MCF 10A (cell line): ENCODE measurements around the gene SEC63. TPM values are rescaled to one million over a fixed set of nuclear protein-coding genes. Genes with fewer than 3 reads are reported as not detected.

Experiments used
- Bru-seq: library from RNA; stranded (reverse); fragments of 400-500 nt; gene quantifications from one replicate; lab custom pipeline; 2021; lab: Mats Ljungman, UMichigan
- BruChase-seq, 2 experiments: library from RNA; stranded (reverse); fragments of 400-500 nt; gene quantifications; one replicate each; lab custom pipeline; 2021; lab: Mats Ljungman, UMichigan
- BruUV-seq: library from RNA; stranded (reverse); fragments of 400-500 nt; replicated peaks from 2 replicates; lab custom pipeline; 2021; lab: Mats Ljungman, UMichigan
- CTCF ChIA-PET: fragments of 300-600 bp; sonication (Branson Sonifier 250); formaldehyde crosslinking; extraction: SDS; loops from one replicate; lab custom pipeline; 2021; ENCODE audit warnings: antibody characterized with exemption, inconsistent platforms; lab: Yijun Ruan, JAX
- POLR2A ChIA-PET: fragments of 300-600, 350-650 bp; sonication (Branson Sonifier 250); formaldehyde crosslinking; extraction: SDS; loops from one replicate; lab custom pipeline; 2020; ENCODE audit warnings: antibody characterized with exemption, inconsistent platforms; lab: Yijun Ruan, JAX
- DNase-seq: peaks from one replicate; pipeline ENCODE4 v3.0.0-alpha.2; 2018; ENCODE audit not compliant: unreplicated experiment
- H3K27ac Mint-ChIP-seq: one replicate; pipeline ENCODE4 v1.8.0; 2022; ENCODE audit warnings: mild to moderate bottlenecking, low read depth, mixed read lengths; ENCODE audit not compliant: unreplicated experiment
- H3K27me3 Mint-ChIP-seq: one replicate; pipeline ENCODE4 v1.8.0; 2022; ENCODE audit warnings: mixed read lengths; ENCODE audit not compliant: insufficient read depth, unreplicated experiment
- H3K36me3 Mint-ChIP-seq: one replicate; pipeline ENCODE4 v1.8.0; 2022; ENCODE audit warnings: mild to moderate bottlenecking, moderate library complexity, mixed read lengths; ENCODE audit not compliant: insufficient read depth, unreplicated experiment
- H3K4me1 Mint-ChIP-seq: one replicate; pipeline ENCODE4 v1.8.0; 2022; ENCODE audit warnings: mixed read lengths; ENCODE audit not compliant: insufficient read depth, unreplicated experiment
- H3K4me3 Mint-ChIP-seq: one replicate; pipeline ENCODE4 v1.8.0; 2022; ENCODE audit warnings: mild to moderate bottlenecking, moderate library complexity, mixed read lengths; ENCODE audit not compliant: unreplicated experiment
- H3K9me3 Mint-ChIP-seq: one replicate; pipeline ENCODE4 v1.8.0; 2022; ENCODE audit warnings: mixed read lengths; ENCODE audit not compliant: unreplicated experiment
- CTCF ChIP-seq: fragments of 200-600 bp; IDR thresholded peaks from one replicate; pipeline ENCODE4 v1.8.0; 2022; ENCODE audit warnings: antibody characterized with exemption, mild to moderate bottlenecking; ENCODE audit not compliant: unreplicated experiment
- intact Hi-C: fragments of 100-400 bp; cut with micrococcal nuclease; formaldehyde crosslinking; loops from 2 replicates; pipeline ENCODE4 v1.14.1; 2022
- long read RNA-seq: library from polyadenylated mRNA; stranded (forward); transcript quantifications from one replicate; pipeline ENCODE4 v2.0.0, GENCODE V29; 2022
- total RNA-seq: library from RNA; stranded (reverse); gene quantifications from 2 replicates; pipeline ENCODE4 v1.2.3, GENCODE V29; 2022

SEC63 gene
- 204 and 264 TPM in 2 replicates for total RNA-seq
- Bru-seq, nascent RNA: percentile 94 among the genes with signal in this experiment
- BruChase-seq, experiment 1, labeled RNA remaining after a 6-hour chase: percentile 94 among the genes with signal in this experiment
- percentile 93 among the genes with signal in this experiment for BruChase-seq, experiment 2, labeled RNA remaining after a 2-hour chase
- long read RNA-seq, full-length matches to known transcripts: 276 of 363 reads
- long read RNA-seq, partial matches to known transcripts: 31 of 363 reads
- long read RNA-seq, other reads (novel, unspliced or antisense): 56 of 363 reads

GRCh38 chr6:107957909-107958688, at the start of gene SEC63:
Gene SEC63 (minus strand): TSS chr6:107958208. CDS start chr6:107958009, 199 bp downstream.
- H3K9me3 Mint-ChIP-seq: no peaks in the 10 kb centered on the region
- TF ChIP-seq CTCF: no peak
- CTCF ChIA-PET: interaction anchor here (0.6 to 0.9 kb wide), 5 partner anchors 21 to 892 kb away, joined by 3 to 4 read pairs (median 3); no protein-coding TSS in a partner anchor
- peak within 1 kb of the TSS; percentile 88 for H3K4me3 Mint-ChIP-seq
- peak; percentile 96 for DNase-seq
- no TSS peak for BruUV-seq
- intact Hi-C loops: no loop called here
- no peaks in the 10 kb centered on the region for H3K36me3 Mint-ChIP-seq
- POLR2A ChIA-PET: interaction anchor here (0.6 to 1.7 kb wide), 15 partner anchors 9 to 1426 kb away, joined by 3 to 10 read pairs (median 3); no protein-coding TSS in a partner anchor
- H3K27ac Mint-ChIP-seq: peak within 1 kb of the TSS; percentile 94
- H3K27me3 Mint-ChIP-seq: no peaks in the 10 kb centered on the region
- peaks cover 8% of the 10 kb centered on the region for H3K4me1 Mint-ChIP-seq

GRCh38 chr6:108005961-108006360, 48.0 kb upstream of the SEC63 start:
- BruUV-seq: no TSS peak
- Mint-ChIP-seq H3K27me3 (no peaks in the 10 kb centered on the region), H3K36me3 (no peaks in the 10 kb centered on the region), H3K9me3 (no peaks in the 10 kb centered on the region), H3K27ac (no peak overlapping the region), H3K4me1 (peaks cover 16% of the 10 kb centered on the region), H3K4me3 (no peak overlapping the region)
- DNase-seq: no peak
- no peak for TF ChIP-seq CTCF
- ChIA-PET POLR2A (no interaction called here), CTCF (interaction anchor here (0.6 to 1.0 kb wide), 2 partner anchors 17 to 25 kb away, joined by 3 to 4 read pairs; no protein-coding TSS in a partner anchor)
- intact Hi-C loops: no loop called here

GRCh38 chr6:108004861-108005260, 46.9 kb upstream of the SEC63 start:
- POLR2A ChIA-PET: no interaction called here
- H3K9me3 Mint-ChIP-seq: no peaks in the 10 kb centered on the region

More at GRCh38 chr6:108004861-108005260, 46.9 kb upstream of the SEC63 start:
- DNase-seq: no peak
- TF ChIP-seq CTCF: no peak
- Mint-ChIP-seq H3K4me3 (no peak overlapping the region), H3K27me3 (no peaks in the 10 kb centered on the region), H3K4me1 (peaks cover 16% of the 10 kb centered on the region), H3K27ac (no peak overlapping the region), H3K36me3 (no peaks in the 10 kb centered on the region)
- no TSS peak for BruUV-seq
- CTCF ChIA-PET: interaction anchor here (0.8 kb wide), 1 partner anchor 25 kb away, joined by 6 read pairs; no protein-coding TSS in a partner anchor
- intact Hi-C loops: no loop called here
